HepG2 (cell line): Measurements from ENCODE around the gene TRIM15. TPM values are rescaled to one million over a fixed set of nuclear protein-coding genes. Genes with fewer than 3 reads are reported as not detected.

ENCODE experiments used
- BRD4 ChIP-seq: sonication (generic); formaldehyde crosslinking; IDR thresholded peaks from 2 replicates; pipeline ENCODE4 v1.4.0; 2020; ENCODE audit warnings: missing genetic modification reagents
- FOXM1 ChIP-seq: sonication (generic); formaldehyde crosslinking; IDR thresholded peaks from 2 replicates; pipeline ENCODE4 v1.5.0; 2020; ENCODE audit warnings: missing genetic modification reagents
- GPN1 ChIP-seq: sonication (generic); formaldehyde crosslinking; IDR thresholded peaks from 2 replicates; pipeline ENCODE4 v1.5.1; 2020; ENCODE audit warnings: missing genetic modification reagents, borderline replicate concordance
- HHEX ChIP-seq: IDR thresholded peaks from 2 replicates; pipeline ENCODE4 v1.6.1; 2016; ENCODE audit warnings: control low read depth
- NFYB ChIP-seq: sonication (generic); formaldehyde crosslinking; IDR thresholded peaks from 2 replicates; pipeline ENCODE4 v1.4.0; 2020; ENCODE audit warnings: missing genetic modification reagents
- NONO ChIP-seq, 2 experiments: fragments of 450-650 bp in 1 of 2; sonication (generic) in 1 of 2; formaldehyde crosslinking in 1 of 2; IDR thresholded peaks in 1 of 2; conservative IDR thresholded peaks in 1 of 2; 2 replicates each; pipeline versions ENCODE4 v1.6.1 to v1.8.0; 2017 to 2022; ENCODE audit warnings: mild to moderate bottlenecking in 1 of 2, missing genetic modification reagents in 1 of 2, moderate library complexity in 1 of 2
- NPAS2 ChIP-seq: sonication (generic); formaldehyde crosslinking; IDR thresholded peaks from 2 replicates; pipeline ENCODE4 v1.8.0; 2022; ENCODE audit warnings: mild to moderate bottlenecking, missing genetic modification reagents, borderline replicate concordance
- POLR2A ChIP-seq, 2 experiments: IDR thresholded peaks; 2 replicates each; pipeline ENCODE4 v1.6.1; 2011; ENCODE audit warnings: low read depth in 2 of 2, low read length in 2 of 2, mild to moderate bottlenecking in 1 of 2, moderate library complexity in 1 of 2; ENCODE audit not compliant: insufficient read depth in 1 of 2
- RELA ChIP-seq: sonication (generic); formaldehyde crosslinking; IDR thresholded peaks from 2 replicates; pipeline ENCODE4 v1.4.0; 2020; ENCODE audit warnings: missing genetic modification reagents
- TBL1XR1 ChIP-seq: fragments of 150-350 bp; IDR thresholded peaks from 2 replicates; pipeline ENCODE4 v1.6.1; 2014; ENCODE audit warnings: borderline replicate concordance, low read length; ENCODE audit not compliant: partially characterized antibody
- TCF12 ChIP-seq, 2 experiments: fragments of 450-650 bp in 1 of 2; sonication (generic) in 1 of 2; formaldehyde crosslinking in 1 of 2; IDR thresholded peaks; 2 replicates each; pipeline versions ENCODE4 v1.6.1 to v1.8.0; 2017 to 2022; ENCODE audit warnings: antibody characterized with exemption in 1 of 2, mild to moderate bottlenecking in 1 of 2, missing genetic modification reagents in 1 of 2, moderate library complexity in 1 of 2
- ZBTB8A ChIP-seq: sonication (generic); formaldehyde crosslinking; IDR thresholded peaks from 2 replicates; pipeline ENCODE4 v1.4.0; 2020; ENCODE audit warnings: mild to moderate bottlenecking, low read depth, missing genetic modification reagents, borderline replicate concordance
- ZNF34 ChIP-seq: sonication (generic); formaldehyde crosslinking; IDR thresholded peaks from 2 replicates; pipeline ENCODE4 v1.4.0; 2020; ENCODE audit warnings: mild to moderate bottlenecking, missing genetic modification reagents, borderline replicate concordance
- ZNF530 ChIP-seq: sonication (generic); formaldehyde crosslinking; IDR thresholded peaks from 2 replicates; pipeline ENCODE4 v1.5.0; 2020; ENCODE audit warnings: low read depth, mild to moderate bottlenecking, missing genetic modification reagents
- ZNF589 ChIP-seq: sonication (generic); formaldehyde crosslinking; conservative IDR thresholded peaks from 2 replicates; pipeline ENCODE4 v1.8.0; 2022; ENCODE audit warnings: mild to moderate bottlenecking, moderate library complexity, missing genetic modification reagents
- ZSCAN21 ChIP-seq: sonication (generic); formaldehyde crosslinking; IDR thresholded peaks from 2 replicates; pipeline ENCODE4 v1.8.0; 2022; ENCODE audit warnings: mild to moderate bottlenecking, missing genetic modification reagents, moderate library complexity, borderline replicate concordance
- ZSCAN31 ChIP-seq: sonication (generic); formaldehyde crosslinking; IDR thresholded peaks from 2 replicates; pipeline ENCODE4 v1.5.0; 2020; ENCODE audit warnings: low read depth, mild to moderate bottlenecking, missing genetic modification reagents
- polyA plus RNA-seq, 8 experiments: library from polyadenylated mRNA; depleted of rRNA in 3 of 8; stranded (reverse) in 7 of 8; unstranded in 1 of 8; fragments of >200 nt; fragmentation: Illumina TruSeq in 4 of 8; extraction: Trizol in 4 of 8; gene quantifications; 2 replicates each; pipeline versions ENCODE4 v1.2.1 to v1.2.3, GENCODE V29; 2011 to 2016; ENCODE audit warnings: low read depth in 4 of 8, missing spikeins in 1 of 8, mixed read lengths in 1 of 8; ENCODE audit not compliant: insufficient read depth in 1 of 8
- total RNA-seq, 5 experiments: library from RNA; depleted of rRNA; stranded (reverse); fragments of >200 nt; fragmentation: Illumina TruSeq; extraction: Trizol; gene quantifications; 2 replicates each; pipeline ENCODE4 v1.2.3, GENCODE V29; 2016; ENCODE audit warnings: low read depth in 1 of 5
- TF ChIP-seq, protein P1 (sequence below): sonication (generic); formaldehyde crosslinking; IDR thresholded peaks from 2 replicates; pipeline ENCODE4 v1.4.0; 2020; ENCODE audit warnings: missing genetic modification reagents
- TF ChIP-seq, protein P2 (sequence below): sonication (generic); formaldehyde crosslinking; conservative IDR thresholded peaks from 2 replicates; pipeline ENCODE4 v1.4.0; 2020; ENCODE audit warnings: mild to moderate bottlenecking, missing genetic modification reagents, moderate library complexity
- TF ChIP-seq, protein P3 (sequence below): sonication (generic); formaldehyde crosslinking; IDR thresholded peaks from 2 replicates; pipeline ENCODE4 v1.4.0; 2020; ENCODE audit warnings: low read depth, mild to moderate bottlenecking, missing genetic modification reagents
- TF ChIP-seq, protein P4 (sequence below): sonication (generic); formaldehyde crosslinking; IDR thresholded peaks from 2 replicates; pipeline ENCODE4 v1.5.0; 2020; ENCODE audit warnings: mild to moderate bottlenecking, missing genetic modification reagents, moderate library complexity

The TRIM15 gene
- total and polyA plus RNA-seq, 2 of the 13 experiments (the other 11 are each of a cell fraction or from before 2014, with no cell fraction given) = 35.1 to 38.2 TPM

DNA sequence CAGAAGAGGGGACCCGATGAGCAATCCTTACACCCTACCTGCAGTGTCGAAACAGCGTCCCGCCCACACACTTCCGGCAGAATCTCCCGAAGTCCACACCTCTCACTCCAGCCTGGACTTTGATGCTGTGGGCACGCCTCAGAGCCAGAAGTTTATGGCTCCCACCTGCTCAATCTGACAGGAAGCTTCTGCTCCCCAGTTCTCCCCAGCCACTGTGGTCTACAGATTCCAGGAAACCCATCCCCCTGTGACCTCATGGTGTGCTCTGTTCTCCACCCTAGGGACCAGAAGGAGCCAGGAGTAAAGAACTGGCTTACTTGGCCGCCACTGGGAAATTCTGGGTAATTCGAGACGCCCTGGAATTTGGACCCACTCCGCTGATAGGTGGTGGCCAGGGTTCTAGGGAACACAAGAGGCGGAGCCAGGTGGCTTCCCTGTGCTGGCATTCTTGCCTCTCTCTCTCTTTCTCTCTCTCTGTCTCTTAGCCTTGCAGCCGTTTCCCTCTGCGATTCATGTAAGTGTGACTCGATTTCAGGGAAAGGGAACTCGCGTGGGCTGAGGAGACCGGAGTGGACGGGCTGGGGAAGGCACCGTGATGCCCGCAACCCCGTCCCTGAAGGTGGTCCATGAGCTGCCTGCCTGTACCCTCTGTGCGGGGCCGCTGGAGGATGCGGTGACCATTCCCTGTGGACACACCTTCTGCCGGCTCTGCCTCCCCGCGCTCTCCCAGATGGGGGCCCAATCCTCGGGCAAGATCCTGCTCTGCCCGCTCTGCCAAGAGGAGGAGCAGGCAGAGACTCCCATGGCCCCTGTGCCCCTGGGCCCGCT, at the start of gene TRIM15 (continued):
- TF ChIP-seq BRD4 (CRISPR knock-in tag) = peak; percentile 10; the same call in 1 of the 2 replicates
- TF ChIP-seq ZNF34 (CRISPR knock-in tag) = peak; percentile 26; the same call in 1 of the 2 replicates
- TF ChIP-seq TBL1XR1 = peak; percentile 16
- TF ChIP-seq, protein P1, sequence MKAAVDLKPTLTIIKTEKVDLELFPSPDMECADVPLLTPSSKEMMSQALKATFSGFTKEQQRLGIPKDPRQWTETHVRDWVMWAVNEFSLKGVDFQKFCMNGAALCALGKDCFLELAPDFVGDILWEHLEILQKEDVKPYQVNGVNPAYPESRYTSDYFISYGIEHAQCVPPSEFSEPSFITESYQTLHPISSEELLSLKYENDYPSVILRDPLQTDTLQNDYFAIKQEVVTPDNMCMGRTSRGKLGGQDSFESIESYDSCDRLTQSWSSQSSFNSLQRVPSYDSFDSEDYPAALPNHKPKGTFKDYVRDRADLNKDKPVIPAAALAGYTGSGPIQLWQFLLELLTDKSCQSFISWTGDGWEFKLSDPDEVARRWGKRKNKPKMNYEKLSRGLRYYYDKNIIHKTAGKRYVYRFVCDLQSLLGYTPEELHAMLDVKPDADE (CRISPR knock-in tag) = no peak
- TF ChIP-seq ZBTB8A (CRISPR knock-in tag) = peak; percentile 63; the same call in 1 of the 2 replicates
- 0 out of 2 replicates have a peak, but pooled peaks have one; percentile 2 for TF ChIP-seq RELA (CRISPR knock-in tag)
- TF ChIP-seq ZSCAN21 (CRISPR knock-in tag) = 0 out of 2 replicates have a peak, but pooled peaks have one; percentile 33
- peak; percentile 53 for TF ChIP-seq HHEX
- peak; percentile 21; the same call in 1 of the 2 replicates for TF ChIP-seq FOXM1 (CRISPR knock-in tag)
- TF ChIP-seq, protein P2, sequence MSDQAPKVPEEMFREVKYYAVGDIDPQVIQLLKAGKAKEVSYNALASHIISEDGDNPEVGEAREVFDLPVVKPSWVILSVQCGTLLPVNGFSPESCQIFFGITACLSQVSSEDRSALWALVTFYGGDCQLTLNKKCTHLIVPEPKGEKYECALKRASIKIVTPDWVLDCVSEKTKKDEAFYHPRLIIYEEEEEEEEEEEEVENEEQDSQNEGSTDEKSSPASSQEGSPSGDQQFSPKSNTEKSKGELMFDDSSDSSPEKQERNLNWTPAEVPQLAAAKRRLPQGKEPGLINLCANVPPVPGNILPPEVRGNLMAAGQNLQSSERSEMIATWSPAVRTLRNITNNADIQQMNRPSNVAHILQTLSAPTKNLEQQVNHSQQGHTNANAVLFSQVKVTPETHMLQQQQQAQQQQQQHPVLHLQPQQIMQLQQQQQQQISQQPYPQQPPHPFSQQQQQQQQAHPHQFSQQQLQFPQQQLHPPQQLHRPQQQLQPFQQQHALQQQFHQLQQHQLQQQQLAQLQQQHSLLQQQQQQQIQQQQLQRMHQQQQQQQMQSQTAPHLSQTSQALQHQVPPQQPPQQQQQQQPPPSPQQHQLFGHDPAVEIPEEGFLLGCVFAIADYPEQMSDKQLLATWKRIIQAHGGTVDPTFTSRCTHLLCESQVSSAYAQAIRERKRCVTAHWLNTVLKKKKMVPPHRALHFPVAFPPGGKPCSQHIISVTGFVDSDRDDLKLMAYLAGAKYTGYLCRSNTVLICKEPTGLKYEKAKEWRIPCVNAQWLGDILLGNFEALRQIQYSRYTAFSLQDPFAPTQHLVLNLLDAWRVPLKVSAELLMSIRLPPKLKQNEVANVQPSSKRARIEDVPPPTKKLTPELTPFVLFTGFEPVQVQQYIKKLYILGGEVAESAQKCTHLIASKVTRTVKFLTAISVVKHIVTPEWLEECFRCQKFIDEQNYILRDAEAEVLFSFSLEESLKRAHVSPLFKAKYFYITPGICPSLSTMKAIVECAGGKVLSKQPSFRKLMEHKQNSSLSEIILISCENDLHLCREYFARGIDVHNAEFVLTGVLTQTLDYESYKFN (CRISPR knock-in tag) = peak; percentile 97
- TF ChIP-seq NONO (IDR thresholded peaks at IDR 0.05) = no peak
- peak; percentile 79 for TF ChIP-seq NONO (CRISPR knock-in tag; conservative IDR thresholded peaks at IDR 0.05)
- TF ChIP-seq TCF12 (IDR thresholded peaks at IDR 0.05) = no peak
- TF ChIP-seq TCF12 (CRISPR knock-in tag; IDR thresholded peaks at IDR 0.05) = peak; percentile 46; the same call in 1 of the 2 replicates
- peak; percentile 80 to 85 for TF ChIP-seq POLR2A (IDR thresholded peaks at IDR 0.05; ENCODE audit: insufficient read depth in 1 of 2, low read depth in 2 of 2, low read length in 2 of 2)
- TF ChIP-seq, protein P3, sequence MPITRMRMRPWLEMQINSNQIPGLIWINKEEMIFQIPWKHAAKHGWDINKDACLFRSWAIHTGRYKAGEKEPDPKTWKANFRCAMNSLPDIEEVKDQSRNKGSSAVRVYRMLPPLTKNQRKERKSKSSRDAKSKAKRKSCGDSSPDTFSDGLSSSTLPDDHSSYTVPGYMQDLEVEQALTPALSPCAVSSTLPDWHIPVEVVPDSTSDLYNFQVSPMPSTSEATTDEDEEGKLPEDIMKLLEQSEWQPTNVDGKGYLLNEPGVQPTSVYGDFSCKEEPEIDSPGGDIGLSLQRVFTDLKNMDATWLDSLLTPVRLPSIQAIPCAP = no peak
- no peak for TF ChIP-seq GPN1 (CRISPR knock-in tag)
- TF ChIP-seq ZNF530 (CRISPR knock-in tag) = no peak
- TF ChIP-seq NFYB = peak; percentile 49
- TF ChIP-seq NPAS2 (CRISPR knock-in tag) = 0 out of 2 replicates have a peak, but pooled peaks have one; percentile 85
- peak; percentile 87; the same call in 1 of the 2 replicates for TF ChIP-seq ZNF589 (CRISPR knock-in tag)
- peak; percentile 71; the same call in 1 of the 2 replicates for TF ChIP-seq ZSCAN31 (CRISPR knock-in tag)
- TF ChIP-seq, protein P4, sequence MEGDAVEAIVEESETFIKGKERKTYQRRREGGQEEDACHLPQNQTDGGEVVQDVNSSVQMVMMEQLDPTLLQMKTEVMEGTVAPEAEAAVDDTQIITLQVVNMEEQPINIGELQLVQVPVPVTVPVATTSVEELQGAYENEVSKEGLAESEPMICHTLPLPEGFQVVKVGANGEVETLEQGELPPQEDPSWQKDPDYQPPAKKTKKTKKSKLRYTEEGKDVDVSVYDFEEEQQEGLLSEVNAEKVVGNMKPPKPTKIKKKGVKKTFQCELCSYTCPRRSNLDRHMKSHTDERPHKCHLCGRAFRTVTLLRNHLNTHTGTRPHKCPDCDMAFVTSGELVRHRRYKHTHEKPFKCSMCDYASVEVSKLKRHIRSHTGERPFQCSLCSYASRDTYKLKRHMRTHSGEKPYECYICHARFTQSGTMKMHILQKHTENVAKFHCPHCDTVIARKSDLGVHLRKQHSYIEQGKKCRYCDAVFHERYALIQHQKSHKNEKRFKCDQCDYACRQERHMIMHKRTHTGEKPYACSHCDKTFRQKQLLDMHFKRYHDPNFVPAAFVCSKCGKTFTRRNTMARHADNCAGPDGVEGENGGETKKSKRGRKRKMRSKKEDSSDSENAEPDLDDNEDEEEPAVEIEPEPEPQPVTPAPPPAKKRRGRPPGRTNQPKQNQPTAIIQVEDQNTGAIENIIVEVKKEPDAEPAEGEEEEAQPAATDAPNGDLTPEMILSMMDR (CRISPR knock-in tag) = 0 out of 2 replicates have a peak, but pooled peaks have one; percentile 11
